Gastrocnemius medialis (tissue), 4 donors: ENCODE results near the gene UBR3. TPM values are rescaled to one million over a fixed set of nuclear protein-coding genes. Genes with fewer than 3 reads are reported as not detected.

ENCODE experiments used
- ATAC-seq, 2 donors: fragments of 150-250 bp; one replicate each; pipeline ENCODE4 v1.9.1; 2016
- DNase-seq, 2 donors: peaks; one replicate each; pipeline ENCODE4 v3.0.0-alpha.2; 2019
- H3K27ac ChIP-seq, 4 donors: fragments of 200-600 bp; sonication (generic); 1 replicate in 1 of 4; 2 replicates in 3 of 4; pipeline ENCODE4 v1.5.1; 2016 to 2018; ENCODE audit warnings: mild to moderate bottlenecking in 2 of 4, moderate library complexity in 1 of 4
- H3K27me3 ChIP-seq, 3 donors: fragments of 200-600 bp; sonication (generic) in 2 of 3; 1 replicate in 1 of 3; 2 replicates in 2 of 3; pipeline versions ENCODE4 v1.5.1 to v1.6.0; 2016 to 2019; ENCODE audit warnings: mild to moderate bottlenecking in 1 of 3, moderate library complexity in 1 of 3
- H3K36me3 ChIP-seq, 2 donors: fragments of 200-600 bp; sonication (generic) in 1 of 2; one replicate each; pipeline ENCODE4 v1.5.1; 2017 to 2018
- H3K4me1 ChIP-seq, 2 donors: fragments of 200-600 bp; sonication (generic) in 1 of 2; one replicate each; pipeline ENCODE4 v1.5.1; 2016 to 2017; ENCODE audit warnings: mild to moderate bottlenecking in 2 of 2
- H3K4me3 ChIP-seq, 4 donors: fragments of 200-600 bp; sonication (generic) in 3 of 4; 1 replicate in 1 of 4; 2 replicates in 3 of 4; pipeline ENCODE4 v1.5.1; 2016 to 2019; ENCODE audit warnings: mild to moderate bottlenecking in 2 of 4
- H3K9me3 ChIP-seq, 3 donors: fragments of 200-600 bp; sonication (generic) in 2 of 3; 1 replicate in 1 of 3; 2 replicates in 2 of 3; pipeline ENCODE4 v1.5.1; 2016 to 2019
- POLR2A ChIP-seq, 2 donors: fragments of 450-650 bp; IDR thresholded peaks; one replicate each; pipeline ENCODE4 v1.6.1; 2017; ENCODE audit warnings: antibody characterized with exemption in 2 of 2, mild to moderate bottlenecking in 2 of 2, moderate library complexity in 2 of 2
- in situ Hi-C, 4 donors: fragments of 200-750 bp; cut with MboI; loops; one replicate each; pipeline versions ENCODE4 v1.15.0 to v1.8.0; 2017; ENCODE audit warnings: low sequenced_read_pairs in 4 of 4
- intact Hi-C: fragments of 100-400 bp; cut with DNase I; formaldehyde crosslinking; loops from one replicate; pipeline ENCODE4 v1.15.1; 2023; ENCODE audit warnings: low total_unique reads
- total RNA-seq, 4 donors: library from RNA; depleted of rRNA; stranded (reverse); fragments of >200 nt; gene quantifications; one replicate each; pipeline versions ENCODE4 v1.1.0 to v1.2.3, GENCODE V29; 2016
- TF ChIP-seq, protein P1 (sequence below), 5 experiments: fragments of 450-650 bp in 3 of 5; fragments of 200-600 bp in 2 of 5; sonication (generic) in 2 of 5; IDR thresholded peaks in 4 of 5; conservative IDR thresholded peaks in 1 of 5; 1 replicate in 4 of 5; 2 replicates in 1 of 5; pipeline ENCODE4 v1.5.1; 2016 to 2019; ENCODE audit warnings: antibody characterized with exemption in 5 of 5, mild to moderate bottlenecking in 3 of 5, moderate library complexity in 3 of 5

UBR3 gene
- total RNA-seq, 4 donors from 2014 or later = 178 to 247 (median 187) TPM

- in situ Hi-C loops (no loop called here), intact Hi-C loops (no loop called here)
- no peak overlapping the region for H3K27ac ChIP-seq
- H3K27me3 ChIP-seq = no peaks in the 10 kb centered on the region
- no peak overlapping the region for H3K4me3 ChIP-seq
- peaks cover 0 to 23% of the 10 kb centered on the region in 2 donors for H3K36me3 ChIP-seq
- H3K4me1 ChIP-seq = no peaks in the 10 kb centered on the region
- DNase-seq (no peak), ATAC-seq (no peak)
- H3K9me3 ChIP-seq = no peaks in the 10 kb centered on the region
- TF ChIP-seq, protein P1, sequence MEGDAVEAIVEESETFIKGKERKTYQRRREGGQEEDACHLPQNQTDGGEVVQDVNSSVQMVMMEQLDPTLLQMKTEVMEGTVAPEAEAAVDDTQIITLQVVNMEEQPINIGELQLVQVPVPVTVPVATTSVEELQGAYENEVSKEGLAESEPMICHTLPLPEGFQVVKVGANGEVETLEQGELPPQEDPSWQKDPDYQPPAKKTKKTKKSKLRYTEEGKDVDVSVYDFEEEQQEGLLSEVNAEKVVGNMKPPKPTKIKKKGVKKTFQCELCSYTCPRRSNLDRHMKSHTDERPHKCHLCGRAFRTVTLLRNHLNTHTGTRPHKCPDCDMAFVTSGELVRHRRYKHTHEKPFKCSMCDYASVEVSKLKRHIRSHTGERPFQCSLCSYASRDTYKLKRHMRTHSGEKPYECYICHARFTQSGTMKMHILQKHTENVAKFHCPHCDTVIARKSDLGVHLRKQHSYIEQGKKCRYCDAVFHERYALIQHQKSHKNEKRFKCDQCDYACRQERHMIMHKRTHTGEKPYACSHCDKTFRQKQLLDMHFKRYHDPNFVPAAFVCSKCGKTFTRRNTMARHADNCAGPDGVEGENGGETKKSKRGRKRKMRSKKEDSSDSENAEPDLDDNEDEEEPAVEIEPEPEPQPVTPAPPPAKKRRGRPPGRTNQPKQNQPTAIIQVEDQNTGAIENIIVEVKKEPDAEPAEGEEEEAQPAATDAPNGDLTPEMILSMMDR (IDR thresholded peaks at IDR 0.05 in 4 of 5, conservative IDR thresholded peaks at IDR 0.05 in 1 of 5) = no peak
- TF ChIP-seq POLR2A (IDR thresholded peaks at IDR 0.05) = no peak
Measured at GRCh38 chr2:169979025-169979424, 151.8 kb downstream of the UBR3 start.

GRCh38 chr2:169980001-169980400 lies 152.7 kb downstream of the UBR3 start:
- ATAC-seq (no peak), DNase-seq (no peak)
- Histone ChIP-seq H3K27ac (no peak overlapping the region), H3K27me3 (no peaks in the 10 kb centered on the region), H3K4me1 (peaks cover 0 to 3% of the 10 kb centered on the region in 2 donors), H3K4me3 (no peak overlapping the region), H3K36me3 (peaks cover 0 to 23% of the 10 kb centered on the region in 2 donors), H3K9me3 (no peaks in the 10 kb centered on the region)
- in situ Hi-C loops (no loop called here), intact Hi-C loops (no loop called here)
- TF ChIP-seq, protein P1 (IDR thresholded peaks at IDR 0.05 in 4 of 5, conservative IDR thresholded peaks at IDR 0.05 in 1 of 5) = no peak
- no peak for TF ChIP-seq POLR2A (IDR thresholded peaks at IDR 0.05)

- no peak for ATAC-seq
- Histone ChIP-seq H3K4me1 (peaks cover 0 to 3% of the 10 kb centered on the region in 2 donors), H3K9me3 (no peaks in the 10 kb centered on the region), H3K36me3 (peaks cover 0 to 19% of the 10 kb centered on the region in 2 donors), H3K4me3 (no peak overlapping the region), H3K27me3 (no peaks in the 10 kb centered on the region), H3K27ac (no peak overlapping the region)
- intact Hi-C loops = no loop called here
- in situ Hi-C loops = no loop called here
- DNase-seq = no peak
- TF ChIP-seq, protein P1 (IDR thresholded peaks at IDR 0.05 in 4 of 5, conservative IDR thresholded peaks at IDR 0.05 in 1 of 5) = no peak
- no peak for TF ChIP-seq POLR2A (IDR thresholded peaks at IDR 0.05)
Measured at GRCh38 chr2:169980643-169981042, 153.4 kb downstream of the UBR3 start.

GRCh38 chr2:169982929-169983328 lies 155.7 kb downstream of the UBR3 start:
- DNase-seq (no peak), ATAC-seq (no peak)
- intact Hi-C loops (no loop called here), in situ Hi-C loops (no loop called here)
- peaks cover 0 to 3% of the 10 kb centered on the region in 2 donors for H3K4me1 ChIP-seq
- no peaks in the 10 kb centered on the region for H3K27me3 ChIP-seq
- no peaks in the 10 kb centered on the region for H3K9me3 ChIP-seq
- no peak overlapping the region for H3K27ac ChIP-seq
- TF ChIP-seq POLR2A (IDR thresholded peaks at IDR 0.05) = no peak
- TF ChIP-seq, protein P1 (IDR thresholded peaks at IDR 0.05 in 4 of 5, conservative IDR thresholded peaks at IDR 0.05 in 1 of 5) = no peak
- no peak overlapping the region for H3K4me3 ChIP-seq
- peaks cover 0 to 26% of the 10 kb centered on the region in 2 donors for H3K36me3 ChIP-seq

GRCh38 chr2:169983506-169983905 lies 156.3 kb downstream of the UBR3 start:
- no peak for ATAC-seq

More at GRCh38 chr2:169983506-169983905, 156.3 kb downstream of the UBR3 start:
- no peaks in the 10 kb centered on the region for H3K9me3 ChIP-seq
- H3K36me3 ChIP-seq = peaks cover 0 to 30% of the 10 kb centered on the region in 2 donors
- in situ Hi-C loops (no loop called here), intact Hi-C loops (no loop called here)
- no peaks in the 10 kb centered on the region for H3K27me3 ChIP-seq
- TF ChIP-seq POLR2A (IDR thresholded peaks at IDR 0.05) = no peak
- TF ChIP-seq, protein P1 (IDR thresholded peaks at IDR 0.05 in 4 of 5, conservative IDR thresholded peaks at IDR 0.05 in 1 of 5) = no peak
- H3K4me3 ChIP-seq = no peak overlapping the region
- peaks cover 0 to 3% of the 10 kb centered on the region in 2 donors for H3K4me1 ChIP-seq
- no peak overlapping the region for H3K27ac ChIP-seq
- no peak for DNase-seq
